Fibroblast of skin of abdomen (primary cell): Measurements from ENCODE around the gene NELFB.

Experiments used
- DNase-seq: peaks from one replicate; pipeline ENCODE4 v3.0.0-alpha.2; 2013

The NELFB gene

DNA sequence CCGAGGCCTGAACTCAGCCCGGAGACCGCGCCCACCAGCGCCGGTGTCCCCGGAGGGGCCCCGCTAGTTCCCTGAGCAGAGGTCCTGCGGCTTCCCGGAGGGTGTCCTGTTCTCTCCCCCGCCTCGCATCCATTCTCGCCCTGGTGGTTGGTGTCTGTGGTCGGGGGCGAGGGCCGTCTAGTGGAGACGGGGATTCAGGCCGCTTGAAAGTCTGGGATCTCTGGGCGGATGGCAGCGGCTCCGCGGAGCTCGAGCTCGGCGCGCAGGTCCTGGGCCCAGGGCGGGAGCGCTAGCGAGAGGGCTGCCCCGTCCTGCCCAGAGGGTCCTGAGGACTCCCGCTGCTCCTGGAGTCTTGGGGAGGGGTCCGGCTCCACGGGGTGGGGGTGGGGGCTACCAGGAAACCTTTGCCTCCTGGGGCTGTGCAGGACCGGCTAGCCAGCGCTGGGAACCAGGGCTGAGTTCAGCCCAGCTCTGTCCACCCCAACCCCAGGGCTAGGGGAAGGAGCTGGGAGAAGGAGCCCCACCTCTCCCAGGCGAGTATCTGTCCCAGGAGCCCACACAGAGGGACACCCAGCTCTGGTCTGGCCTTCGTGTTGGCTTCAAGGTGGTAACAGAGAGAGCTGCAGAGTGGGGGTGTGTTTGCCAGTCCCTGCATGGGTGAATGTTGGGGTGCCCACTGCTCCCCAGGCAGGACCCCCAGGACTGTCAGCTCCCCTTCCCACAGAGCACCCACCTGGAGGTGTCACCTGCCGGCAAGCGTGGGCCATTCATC lies 26.4 kb downstream of the NELFB start:
- no peak for DNase-seq

DNA sequence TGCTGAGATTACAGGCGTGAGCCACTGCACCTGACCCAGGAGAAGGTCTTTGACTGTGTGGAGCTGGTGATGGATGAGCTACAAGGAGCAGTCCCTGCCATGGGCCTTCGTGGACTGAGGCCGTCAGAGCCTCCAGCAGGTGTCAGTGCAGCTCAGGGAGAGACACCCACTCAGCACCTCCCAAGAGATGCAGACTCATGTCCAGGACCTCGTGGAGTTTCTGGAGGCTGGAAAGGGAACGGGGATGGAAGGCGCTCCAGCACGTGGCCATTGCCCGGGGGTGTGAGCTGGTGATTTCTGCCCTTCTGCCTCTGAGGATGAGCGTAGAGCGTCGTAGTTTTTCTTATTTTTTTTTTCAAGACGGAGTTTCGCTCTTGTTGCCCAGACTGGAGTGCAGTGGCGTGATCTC lies 31.9 kb downstream of the NELFB start:
- DNase-seq, result no peak

DNA sequence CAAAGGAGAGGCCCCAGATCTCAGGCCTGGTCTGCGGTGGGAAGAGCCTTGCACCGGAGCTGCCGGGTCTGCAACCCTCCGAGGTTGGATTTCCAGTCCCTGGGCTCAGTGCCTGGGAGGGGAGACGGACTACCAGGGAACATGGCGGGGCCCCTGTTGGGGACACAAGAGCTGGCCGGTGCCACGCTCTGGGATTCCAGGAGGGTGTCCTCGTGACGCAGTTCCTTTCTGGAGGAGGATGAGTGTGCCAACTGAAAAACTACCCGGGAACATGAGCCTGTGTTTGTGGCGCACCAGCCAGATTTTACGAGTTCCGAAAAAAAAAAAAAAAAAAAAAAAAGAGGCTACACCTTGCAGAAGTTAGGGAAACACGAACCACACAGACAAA lies 38.0 kb downstream of the NELFB start:
- no peak for DNase-seq

DNA sequence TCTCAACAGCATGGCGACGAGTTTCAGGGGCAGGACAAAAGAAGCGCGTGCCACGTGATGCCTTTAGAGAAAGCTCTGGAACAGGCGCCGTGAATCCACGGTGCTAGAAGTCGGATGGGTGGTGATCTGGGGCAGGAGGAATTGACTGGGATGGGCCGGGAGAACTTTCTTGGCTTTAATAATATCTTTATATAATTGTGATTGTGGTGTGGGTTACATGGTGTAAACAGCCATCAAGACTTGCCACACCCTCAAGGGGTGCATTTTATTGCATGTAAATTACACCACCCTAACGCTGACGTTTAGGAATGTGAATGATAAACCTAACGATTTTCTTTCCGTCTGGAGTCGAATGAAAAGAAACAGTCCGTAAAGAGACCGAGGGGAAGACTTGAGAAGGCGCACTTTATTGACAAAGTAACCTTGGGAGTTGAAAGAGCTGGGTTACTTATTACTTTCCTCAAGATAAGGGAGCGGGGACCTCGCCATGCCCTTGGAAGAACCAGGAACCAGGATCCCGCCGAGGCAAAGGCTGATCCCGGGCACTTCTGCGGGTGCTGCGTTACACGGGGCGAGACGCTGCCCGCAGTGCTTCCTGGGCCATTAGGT lies 38.5 kb downstream of the NELFB start:
- no peak for DNase-seq

DNA sequence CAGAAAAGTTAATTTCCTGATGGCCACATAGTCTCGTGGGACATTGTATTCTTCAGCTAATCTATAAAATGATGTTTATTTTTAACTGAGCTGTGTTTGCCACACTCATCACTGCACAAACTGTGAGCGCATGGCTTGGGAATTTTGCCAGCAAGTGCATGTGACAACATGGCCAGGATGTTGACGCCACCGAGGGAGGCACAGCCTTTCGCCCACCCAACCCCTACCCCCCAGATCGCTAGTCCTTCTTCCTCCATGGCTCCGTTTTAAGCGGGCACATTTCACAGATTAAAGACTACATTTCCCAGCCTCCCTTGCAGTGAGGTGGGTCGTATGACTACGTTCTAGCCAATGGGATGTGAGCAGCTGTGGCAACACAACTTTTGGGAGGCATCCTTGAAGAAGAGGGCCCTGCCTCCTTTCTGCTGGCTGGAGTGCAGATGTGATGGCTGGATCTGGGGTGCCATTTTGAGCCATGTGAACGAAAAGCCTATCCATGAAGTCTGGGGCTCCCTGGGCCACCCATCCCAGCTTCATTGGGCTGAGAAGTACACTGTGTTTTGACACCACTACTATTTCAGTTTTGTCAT lies 39.1 kb downstream of the NELFB start:
- no peak for DNase-seq

DNA sequence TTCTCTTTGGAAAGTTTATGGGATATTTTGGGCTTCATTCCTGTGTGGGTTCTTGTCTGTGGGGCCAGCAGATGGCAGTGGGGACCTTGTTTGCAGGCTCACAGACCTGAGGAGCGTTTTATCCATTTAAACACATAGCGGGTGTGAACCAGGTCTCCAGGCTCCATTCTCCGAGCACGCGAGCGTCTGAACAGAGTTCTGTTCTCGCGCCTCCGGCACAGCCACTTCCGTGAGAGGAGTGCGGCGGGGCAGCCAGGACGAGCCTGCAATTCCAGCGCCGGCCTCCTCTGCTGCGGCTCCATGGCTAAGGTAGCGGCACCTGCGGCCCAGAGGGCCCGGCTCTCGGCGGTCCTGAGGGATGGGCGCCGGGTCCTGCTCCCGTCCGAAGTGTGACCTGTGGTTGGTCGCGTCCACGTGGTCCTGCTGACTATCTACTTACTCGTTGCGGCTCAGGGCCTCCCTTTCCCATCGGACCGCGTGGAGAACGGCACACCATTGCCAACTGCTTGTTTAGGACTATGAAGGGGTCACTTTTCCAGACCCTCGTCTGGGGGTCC lies 39.6 kb downstream of the NELFB start:
- no peak for DNase-seq

DNA sequence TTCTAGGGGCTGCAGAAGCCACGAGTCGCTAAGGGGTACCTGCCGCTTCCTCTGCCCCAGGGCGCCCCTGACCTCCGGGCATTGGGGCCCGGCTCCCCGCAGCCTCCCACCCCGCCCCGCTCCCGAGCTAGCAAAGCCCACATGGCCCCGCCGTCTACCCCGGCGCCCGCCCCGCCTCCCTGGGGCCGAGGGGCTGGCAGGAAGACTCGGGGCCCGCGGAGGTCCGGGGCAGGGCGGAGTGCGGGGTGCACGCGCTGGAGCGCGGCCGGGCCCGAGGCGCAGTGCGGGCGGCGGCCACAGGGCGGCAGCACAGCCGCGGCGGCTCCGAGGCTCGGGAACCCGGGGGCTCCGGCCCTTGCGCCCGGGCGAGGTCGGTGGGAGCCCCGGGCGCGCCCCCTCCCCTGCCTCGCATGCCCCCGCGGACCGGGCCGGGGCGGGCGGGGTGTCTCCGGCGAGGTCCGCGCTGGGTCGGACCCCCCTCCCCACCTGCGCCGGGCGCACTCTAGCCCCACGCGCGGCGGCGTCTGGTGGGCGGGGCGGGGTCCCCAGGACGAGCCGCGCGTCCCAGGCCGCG lies 40.2 kb downstream of the NELFB start:
- DNase-seq, result no peak

DNA sequence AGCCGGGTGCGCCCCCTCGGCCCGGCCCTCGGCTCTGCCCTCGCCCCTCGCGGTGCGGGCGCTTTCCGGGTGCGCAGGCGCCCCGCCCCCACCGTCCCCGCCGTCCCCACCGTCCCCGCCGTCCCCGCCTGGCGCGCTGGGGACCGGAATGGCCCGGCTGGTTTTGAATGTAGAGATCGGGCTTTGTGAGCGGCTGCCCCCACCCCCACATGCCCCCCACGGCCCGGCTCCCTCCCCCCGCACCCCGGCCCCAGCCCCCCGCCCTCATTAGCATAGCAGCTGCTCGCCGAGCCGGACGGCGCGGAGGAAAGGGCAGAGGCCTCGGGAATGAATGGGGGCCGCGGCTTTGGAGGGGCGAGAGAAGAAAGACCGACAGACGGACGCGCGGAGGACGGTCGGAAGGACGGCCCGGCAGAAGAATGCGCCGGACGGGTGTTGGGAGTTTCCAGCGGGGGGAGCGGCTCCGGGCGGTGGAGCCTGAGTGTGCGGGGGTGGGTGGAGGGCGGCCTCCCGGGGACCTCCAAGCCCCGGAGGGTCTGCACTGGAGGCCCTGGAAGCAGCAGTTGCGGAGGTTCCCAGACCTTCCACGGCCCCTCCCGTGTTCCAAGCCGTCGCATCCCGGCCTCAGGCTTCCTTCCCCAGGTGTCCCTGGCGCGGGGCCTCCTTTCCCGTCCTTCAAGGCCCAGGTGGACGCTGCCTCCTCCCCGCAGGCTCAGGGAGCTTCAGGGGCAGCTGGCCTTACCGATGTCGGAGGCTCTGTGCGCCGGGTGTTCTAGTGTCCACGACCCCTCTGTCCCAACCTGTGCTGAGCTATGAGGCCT lies 40.9 kb downstream of the NELFB start:
- no peak for DNase-seq

DNA sequence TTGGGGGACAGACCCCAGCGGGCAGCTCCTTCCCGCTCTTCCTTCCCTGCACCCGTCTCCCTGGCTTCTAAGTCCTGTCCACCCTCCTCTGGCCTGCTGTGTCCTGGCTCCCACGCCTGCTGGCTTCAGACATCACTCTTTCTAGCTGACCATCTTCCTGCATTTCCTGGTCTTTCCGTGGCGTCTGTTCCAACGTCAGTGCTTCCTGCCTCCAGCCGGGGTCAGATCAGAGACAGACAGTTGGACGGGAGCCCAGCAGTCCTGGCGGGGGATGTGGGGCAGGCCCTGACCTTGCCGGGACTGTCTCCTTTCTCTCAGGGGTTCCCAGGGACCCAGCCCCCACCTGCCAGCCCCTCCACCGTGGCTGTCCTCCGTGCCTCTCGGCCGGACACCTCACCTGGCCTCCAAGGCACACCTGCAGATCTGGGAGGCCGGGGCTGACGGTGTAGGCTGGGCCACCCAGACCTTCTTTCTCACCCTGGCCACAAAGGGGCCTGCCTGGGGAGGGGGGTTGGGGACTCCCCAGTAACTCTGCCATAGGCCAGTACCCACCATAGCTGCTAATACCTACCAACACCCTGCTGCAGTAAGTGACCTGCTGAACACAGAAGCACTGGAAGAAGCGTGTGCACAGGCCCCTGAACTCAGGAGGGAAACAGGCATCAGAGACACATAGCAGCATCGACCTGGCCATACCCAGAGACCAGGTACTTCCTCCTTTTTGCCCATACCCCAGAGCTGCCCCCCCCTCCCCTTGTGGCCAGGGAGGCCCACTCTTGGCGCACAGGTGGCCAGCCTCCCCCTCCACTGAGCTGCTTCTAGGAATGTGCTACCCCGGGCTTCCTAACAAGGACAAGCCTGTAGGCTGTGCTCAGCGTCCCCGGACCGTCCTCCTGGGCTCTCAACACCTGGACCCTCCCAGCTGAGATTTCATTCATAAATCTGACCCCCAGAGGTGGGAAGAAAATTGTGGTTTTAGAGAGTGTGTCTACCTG lies 41.8 kb downstream of the NELFB start:
- DNase-seq, result no peak

DNA sequence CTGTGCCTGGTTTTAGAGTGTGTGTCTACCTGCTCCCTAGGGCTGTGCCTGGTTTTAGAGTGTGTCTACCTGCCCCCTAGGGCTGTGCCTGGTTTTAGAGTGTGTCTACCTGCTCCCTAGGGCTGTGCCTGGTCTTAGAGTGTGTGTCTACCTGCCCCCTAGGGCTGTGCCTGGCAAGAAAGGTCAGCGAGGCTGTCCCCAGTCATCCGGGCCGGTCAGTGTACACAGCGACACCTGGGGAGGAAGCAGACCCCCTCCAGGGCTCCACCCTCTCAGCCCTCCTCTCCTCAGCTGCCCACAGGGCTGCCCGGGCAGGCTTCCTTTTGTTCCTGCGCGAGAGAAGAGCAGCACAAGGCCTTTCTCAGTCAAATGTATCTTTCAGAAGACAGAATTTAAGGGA lies 42.8 kb downstream of the NELFB start:
- no peak for DNase-seq

DNA sequence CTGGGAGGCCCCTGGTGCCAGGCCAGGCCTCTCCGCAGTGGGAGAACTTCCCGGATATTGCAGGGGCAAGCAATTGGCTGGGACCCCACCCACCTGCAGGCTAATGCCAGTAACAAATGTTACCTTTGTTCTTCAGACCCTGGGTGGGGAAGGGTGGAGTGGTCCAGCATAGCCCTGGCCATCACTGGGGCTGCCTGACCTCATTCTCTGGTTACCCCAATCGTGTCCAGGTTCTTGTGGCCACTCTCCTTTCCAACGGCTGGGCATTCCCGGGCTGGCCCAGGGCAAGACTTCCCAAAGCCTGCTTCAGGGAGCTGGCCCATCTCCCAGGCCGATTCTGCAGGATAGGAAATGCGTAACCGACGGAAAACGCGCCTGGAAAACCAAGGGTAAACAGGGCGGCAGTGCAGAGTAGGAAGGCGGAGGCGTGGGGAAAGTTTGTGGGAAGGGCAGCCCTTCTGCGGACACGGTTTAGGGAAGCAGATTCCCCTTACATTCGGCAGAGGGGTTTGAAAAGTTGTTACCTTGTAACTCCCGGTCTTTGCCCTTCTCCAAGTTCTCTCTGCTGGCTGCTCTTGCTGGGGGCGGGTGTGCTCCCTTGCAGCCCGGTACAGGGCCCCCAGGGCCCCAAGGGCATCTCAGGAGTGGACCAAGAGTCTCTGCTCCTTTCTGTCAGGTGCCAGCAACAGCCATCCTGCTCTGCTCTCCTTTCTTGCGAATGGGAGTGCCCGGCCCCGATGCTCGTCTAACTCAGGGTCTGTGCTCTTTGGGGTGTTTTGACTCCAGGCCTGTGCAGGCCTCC lies 43.5 kb downstream of the NELFB start:
- DNase-seq, result no peak

DNA sequence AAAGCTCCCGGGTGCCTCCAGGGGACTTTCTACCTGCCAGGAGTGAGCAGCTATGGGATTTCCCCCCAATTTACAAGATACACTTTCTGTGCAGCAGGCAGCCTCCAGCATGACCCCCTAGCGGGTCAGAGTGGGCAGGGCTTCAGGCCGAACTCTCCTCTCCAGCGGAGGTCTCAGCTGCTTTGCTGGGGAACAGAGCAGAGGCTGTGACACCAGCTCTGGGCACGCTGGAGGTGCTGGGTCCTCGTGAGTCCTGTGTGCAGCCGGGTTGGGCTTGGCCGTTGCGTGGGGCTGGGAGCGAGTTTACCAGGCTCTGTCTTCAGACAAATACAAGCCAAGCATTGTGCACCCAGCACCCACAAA lies 44.1 kb downstream of the NELFB start:
- no peak for DNase-seq

DNA sequence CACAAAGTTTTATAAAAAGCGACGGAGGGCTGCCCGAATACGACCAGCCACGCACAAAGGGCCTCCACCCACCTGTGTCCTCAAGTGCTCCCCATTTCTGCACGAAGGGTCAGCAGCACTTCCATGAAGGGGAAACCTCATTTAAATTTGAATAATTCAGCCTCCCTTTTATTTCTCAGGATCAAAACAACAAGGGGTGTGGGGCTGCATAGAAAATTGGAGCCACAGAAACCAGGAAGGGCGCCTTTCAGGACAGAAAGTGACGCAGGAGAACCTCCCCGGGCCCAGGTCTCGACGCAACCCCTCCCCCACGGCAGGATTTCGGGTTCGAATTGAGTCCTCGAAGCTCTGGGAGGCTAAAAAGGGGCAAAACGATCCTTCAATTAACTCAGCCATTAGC lies 44.8 kb downstream of the NELFB start:
- DNase-seq, result no peak

DNA sequence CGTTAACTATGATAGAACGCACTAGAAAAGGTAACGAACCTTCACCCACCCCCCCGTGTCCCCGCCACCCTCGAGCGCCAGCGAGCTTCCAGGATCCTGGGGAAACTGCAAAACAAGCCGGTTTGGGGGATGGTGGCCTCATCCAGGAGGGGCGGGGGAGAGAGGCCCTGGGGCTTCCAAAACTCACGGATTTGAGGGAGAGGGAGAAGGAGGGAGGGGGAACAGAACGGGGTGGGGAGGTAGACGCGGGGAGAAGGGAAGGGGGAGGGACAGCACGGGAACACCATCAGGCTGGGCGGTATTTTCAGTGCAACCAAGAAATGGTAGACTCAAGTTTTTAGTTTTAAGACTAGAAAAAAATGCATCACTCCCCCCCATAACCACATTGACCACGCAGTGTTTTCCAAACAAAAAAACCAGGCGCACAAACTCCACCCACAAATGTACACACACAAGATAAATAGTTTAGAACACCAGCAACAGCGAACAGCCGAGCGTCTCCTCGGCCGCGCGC lies 45.5 kb downstream of the NELFB start:
- DNase-seq, result no peak

DNA sequence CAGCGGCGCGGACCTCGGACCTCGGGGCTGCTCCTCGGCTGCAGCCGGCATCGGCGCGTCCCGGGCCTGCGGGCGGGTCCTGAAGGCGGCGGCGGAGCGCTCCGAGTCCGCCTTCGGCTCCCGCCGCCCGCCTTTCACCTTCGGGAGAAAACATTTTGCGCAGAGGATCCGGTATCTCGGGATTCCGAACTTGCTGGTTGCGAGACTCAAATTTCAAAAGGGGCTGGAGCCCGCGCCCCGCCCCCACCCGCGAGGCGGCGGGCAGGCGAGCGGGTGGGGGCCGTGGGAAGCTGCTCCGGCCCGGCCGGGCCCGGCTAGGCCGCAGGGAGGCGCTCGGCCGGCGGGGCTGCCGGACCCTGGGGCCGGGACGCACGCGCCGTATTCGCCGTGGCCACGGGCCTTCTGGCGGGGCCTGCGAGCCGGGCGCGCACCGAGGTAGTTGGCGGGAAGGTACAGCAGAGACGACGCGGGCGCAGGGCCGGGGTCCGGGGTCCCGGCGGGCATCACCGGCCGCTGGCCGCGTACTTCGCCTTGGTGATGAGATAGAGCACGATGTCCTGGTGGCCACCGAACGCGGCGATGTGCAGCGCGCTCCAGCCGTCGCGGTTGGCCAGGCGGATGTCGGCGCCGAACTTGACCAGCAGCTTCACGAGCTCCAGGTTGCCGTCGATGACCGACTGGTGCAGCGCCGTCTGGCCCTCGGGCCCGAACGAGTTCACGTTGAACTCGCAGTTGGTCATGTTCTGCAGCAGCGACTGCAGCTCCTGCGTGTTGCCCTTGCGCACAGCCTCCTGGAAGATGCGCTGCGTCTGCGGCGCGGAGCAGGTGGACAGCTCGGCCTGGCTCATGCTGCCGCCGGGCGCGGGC lies 46.2 kb downstream of the NELFB start:
- DNase-seq, result no peak

DNA sequence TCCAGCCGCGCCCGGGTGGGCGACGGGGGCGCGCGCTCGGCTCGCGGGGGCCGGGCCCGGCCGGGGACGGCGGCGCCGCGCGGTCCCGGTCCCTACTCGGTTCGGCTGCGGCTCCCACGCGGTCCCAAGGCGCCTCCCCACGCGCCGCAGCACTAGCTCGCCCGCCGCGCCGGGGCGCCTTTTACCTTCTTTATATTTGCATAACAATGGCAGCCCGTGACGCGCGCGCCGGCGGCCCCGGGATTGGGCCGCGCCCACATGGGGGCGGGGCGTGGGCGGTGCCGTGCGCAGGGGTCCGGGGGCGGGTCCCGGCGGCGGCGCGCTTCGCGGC lies 47.0 kb downstream of the NELFB start, which contains the start of gene NRARP:
Gene NRARP (minus strand): TSS at position 154 of the 331 bp plus-strand sequence. CDS start 343 bp downstream, outside the sequence.
- peak; percentile 75 for DNase-seq

DNA sequence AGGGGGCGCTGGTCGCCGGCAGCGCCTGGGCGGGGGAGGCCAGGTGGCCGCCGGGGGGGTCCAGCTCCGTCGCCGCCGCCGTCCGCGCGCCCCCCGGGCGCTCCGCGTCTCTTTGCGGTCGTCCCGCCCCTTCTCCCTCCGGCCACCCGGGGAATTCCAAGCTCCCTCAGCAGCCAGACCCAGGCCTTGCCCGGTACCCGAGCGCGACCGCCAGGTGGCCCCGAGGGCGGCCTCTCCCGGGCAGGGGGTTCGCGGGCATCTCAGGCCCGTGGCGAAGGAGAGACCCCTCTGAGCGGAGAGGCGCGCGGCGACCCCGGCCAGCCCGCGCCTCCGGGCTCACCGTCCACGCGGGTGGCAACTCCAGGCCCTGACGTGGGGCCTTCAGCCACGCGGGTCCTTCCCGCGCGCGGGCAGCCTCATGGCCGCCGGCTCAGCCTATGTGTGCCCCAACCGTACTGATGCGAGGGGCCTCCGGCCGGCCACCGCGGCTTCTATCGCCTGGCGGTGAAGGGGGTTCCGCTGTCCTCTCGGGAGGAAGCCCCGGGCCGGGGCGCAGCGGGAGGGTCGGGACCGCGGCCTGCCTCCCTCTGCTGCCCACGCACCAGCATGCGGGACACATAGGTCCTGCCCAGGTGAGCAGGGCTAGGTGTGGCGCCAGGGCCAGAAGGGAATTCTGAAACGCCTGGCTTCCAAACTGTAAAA lies 47.5 kb downstream of the NELFB start:
- DNase-seq, result no peak

DNA sequence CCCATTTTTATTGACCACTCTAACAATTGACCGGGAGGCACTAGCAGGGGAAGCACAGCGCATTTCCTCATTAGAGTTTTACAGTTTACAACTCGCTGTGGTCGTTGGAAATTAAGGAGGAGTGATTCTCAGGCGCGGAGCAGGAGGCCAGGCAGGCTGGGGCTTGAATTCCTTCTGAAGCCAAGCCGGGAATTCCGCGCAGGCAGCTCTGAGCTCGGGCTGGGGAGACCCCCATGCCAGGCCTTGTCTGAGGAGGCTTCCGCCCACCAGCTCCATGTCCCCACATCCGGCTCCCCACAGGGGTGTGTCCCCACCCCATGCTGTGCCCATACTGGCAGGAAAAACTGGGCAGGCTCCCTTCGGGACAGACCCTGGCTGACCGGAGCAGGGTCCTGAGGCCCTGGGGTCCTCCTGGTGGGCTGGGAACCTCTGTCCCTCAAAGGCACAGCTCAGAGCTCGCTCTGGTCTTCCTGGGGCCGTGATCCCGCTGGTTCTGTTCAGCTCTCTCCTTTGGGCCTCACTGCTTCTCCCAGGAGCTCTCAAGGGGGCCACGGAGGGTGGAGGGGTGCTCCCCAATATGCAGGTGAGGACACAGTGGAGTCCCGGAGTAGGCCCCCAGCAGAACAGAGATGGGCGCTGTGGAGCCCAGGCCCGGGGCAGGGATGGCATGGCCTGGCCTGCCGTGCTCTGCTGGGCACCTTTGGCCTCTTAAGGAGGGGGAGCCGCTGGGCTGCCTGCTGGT lies 48.2 kb downstream of the NELFB start:
- DNase-seq, result no peak
